ENCODE data around the gene PCDHB4.

GRCh38 chr5:141119250-141119649, 2.4 kb upstream of the PCDHB4 start:
- TF ChIP-seq MAX (IDR thresholded peaks at IDR 0.05) (no peak), HDAC6 (IDR thresholded peaks at IDR 0.05; ENCODE audit: low read depth, low read length) (no peak), TAF1 (IDR thresholded peaks at IDR 0.05; ENCODE audit: low read depth, low read length) (no peak), CTCF (IDR thresholded peaks at IDR 0.05; ENCODE audit: control extremely low read depth in 1 of 3, insufficient read depth in 1 of 3, low read depth in 1 of 3, low read length in 3 of 3) (no peak), SRF (IDR thresholded peaks at IDR 0.05; ENCODE audit: low read depth, low read length) (no peak), POLR2A (IDR thresholded peaks at IDR 0.05; ENCODE audit: control extremely low read depth in 1 of 2, low read depth in 2 of 2, low read length in 2 of 2) (no peak), CBX5 (IDR thresholded peaks at IDR 0.05; ENCODE audit: low read depth, low read length) (no peak)

All from H1 (cell line).